HEK293 (cell line): ENCODE data around the gene PPP1R3E.

Source experiments
- GLIS2 ChIP-seq: fragments of 450-650 bp; formaldehyde crosslinking; IDR thresholded peaks from 2 replicates; pipeline ENCODE4 v1.5.1; 2016; ENCODE audit warnings: missing biosample characterization, missing genetic modification characterization
- YY1 ChIP-seq: fragments of 450-650 bp; formaldehyde crosslinking; IDR thresholded peaks from 2 replicates; pipeline ENCODE4 v1.5.1; 2018; ENCODE audit warnings: missing biosample characterization, missing genetic modification characterization
- ZFP3 ChIP-seq: fragments of 450-650 bp; formaldehyde crosslinking; IDR thresholded peaks from 2 replicates; pipeline ENCODE4 v1.5.1; 2016; ENCODE audit warnings: low read depth, missing biosample characterization, missing genetic modification characterization
- ZNF274 ChIP-seq, 2 experiments: fragments of 200-500 bp in 1 of 2; fragments of 450-650 bp in 1 of 2; sonication (Bioruptor generic) in 1 of 2; formaldehyde crosslinking in 1 of 2; IDR thresholded peaks; 2 replicates each; pipeline versions ENCODE4 v1.5.1 to v1.6.1; 2014 to 2016; ENCODE audit warnings: borderline replicate concordance in 1 of 2, inconsistent platforms in 1 of 2, low read length in 1 of 2, missing biosample characterization in 1 of 2, missing genetic modification characterization in 1 of 2
- ZNF335 ChIP-seq: fragments of 450-650 bp; formaldehyde crosslinking; conservative IDR thresholded peaks from 2 replicates; pipeline ENCODE4 v1.5.1; 2016; ENCODE audit warnings: missing biosample characterization, missing genetic modification characterization
- ZNF341 ChIP-seq: fragments of 450-650 bp; formaldehyde crosslinking; IDR thresholded peaks from 2 replicates; pipeline ENCODE4; 2016; ENCODE audit warnings: low read depth, missing biosample characterization, missing genetic modification characterization
- ZNF521 ChIP-seq: fragments of 450-650 bp; formaldehyde crosslinking; IDR thresholded peaks from 2 replicates; pipeline ENCODE4 v1.5.1; 2017; ENCODE audit warnings: missing biosample characterization, mild to moderate bottlenecking, missing genetic modification characterization
- ZNF600 ChIP-seq: fragments of 450-650 bp; formaldehyde crosslinking; IDR thresholded peaks from 2 replicates; pipeline ENCODE4 v1.5.1; 2016; ENCODE audit warnings: missing biosample characterization, missing genetic modification characterization
- TF ChIP-seq, protein P1 (sequence below): fragments of 450-650 bp; formaldehyde crosslinking; IDR thresholded peaks from 2 replicates; pipeline ENCODE4 v1.5.1; 2016; ENCODE audit warnings: missing biosample characterization, missing genetic modification characterization

DNA sequence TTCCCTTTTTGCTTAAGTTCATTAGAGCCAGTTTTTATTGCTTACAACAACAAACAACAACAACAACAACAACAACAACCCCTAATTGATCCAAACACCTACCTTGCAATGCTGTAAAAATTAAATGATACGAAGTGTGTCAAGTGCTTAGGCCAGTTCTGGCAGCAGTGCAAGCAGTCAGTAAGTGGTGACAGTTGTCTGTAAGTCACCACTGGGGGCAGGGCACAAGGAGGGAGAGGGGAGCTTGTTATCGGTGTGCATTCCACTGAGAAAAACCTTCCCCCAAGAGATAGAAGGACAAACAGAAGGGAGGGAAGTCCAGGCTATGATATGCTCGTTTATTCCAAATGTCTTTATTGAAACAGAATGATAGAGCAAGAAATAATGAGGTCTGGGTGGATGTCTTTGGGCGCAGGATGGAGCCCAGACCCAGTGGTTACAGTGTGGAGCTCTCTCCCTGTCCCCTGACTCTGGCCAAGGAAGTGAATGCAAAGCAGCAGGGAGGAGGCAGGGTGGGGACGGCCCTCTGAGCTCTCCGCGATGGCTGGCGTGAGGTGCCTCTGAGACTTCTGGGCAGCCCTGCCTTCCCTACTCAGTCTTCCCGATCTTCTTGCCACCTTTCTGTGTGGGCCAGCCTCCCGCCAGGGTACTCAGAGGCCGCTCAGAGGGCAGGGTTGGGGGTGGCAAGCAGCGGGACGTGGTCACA, 43.5 kb upstream of the PPP1R3E start:
- no peak for TF ChIP-seq ZNF521 (tag by site-specific recombination)
- TF ChIP-seq, protein P1, sequence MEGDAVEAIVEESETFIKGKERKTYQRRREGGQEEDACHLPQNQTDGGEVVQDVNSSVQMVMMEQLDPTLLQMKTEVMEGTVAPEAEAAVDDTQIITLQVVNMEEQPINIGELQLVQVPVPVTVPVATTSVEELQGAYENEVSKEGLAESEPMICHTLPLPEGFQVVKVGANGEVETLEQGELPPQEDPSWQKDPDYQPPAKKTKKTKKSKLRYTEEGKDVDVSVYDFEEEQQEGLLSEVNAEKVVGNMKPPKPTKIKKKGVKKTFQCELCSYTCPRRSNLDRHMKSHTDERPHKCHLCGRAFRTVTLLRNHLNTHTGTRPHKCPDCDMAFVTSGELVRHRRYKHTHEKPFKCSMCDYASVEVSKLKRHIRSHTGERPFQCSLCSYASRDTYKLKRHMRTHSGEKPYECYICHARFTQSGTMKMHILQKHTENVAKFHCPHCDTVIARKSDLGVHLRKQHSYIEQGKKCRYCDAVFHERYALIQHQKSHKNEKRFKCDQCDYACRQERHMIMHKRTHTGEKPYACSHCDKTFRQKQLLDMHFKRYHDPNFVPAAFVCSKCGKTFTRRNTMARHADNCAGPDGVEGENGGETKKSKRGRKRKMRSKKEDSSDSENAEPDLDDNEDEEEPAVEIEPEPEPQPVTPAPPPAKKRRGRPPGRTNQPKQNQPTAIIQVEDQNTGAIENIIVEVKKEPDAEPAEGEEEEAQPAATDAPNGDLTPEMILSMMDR = 0 out of 2 replicates have a peak, but pooled peaks have one; percentile 26
- TF ChIP-seq ZNF600 (tag by site-specific recombination) = no peak
- TF ChIP-seq ZFP3 (tag by site-specific recombination) = no peak
- no peak for TF ChIP-seq ZNF274 (IDR thresholded peaks at IDR 0.05; ENCODE audit: low read length)
- no peak for TF ChIP-seq ZNF274 (tag by site-specific recombination; IDR thresholded peaks at IDR 0.05; ENCODE audit: borderline replicate concordance)
- TF ChIP-seq ZNF335 (tag by site-specific recombination) = no peak
- no peak for TF ChIP-seq ZNF341 (tag by site-specific recombination)
- no peak for TF ChIP-seq GLIS2
- TF ChIP-seq YY1 = no peak
